KG1 (cell line): ENCODE measurements around the gene ABCB11.
"Not testable (repeated sequence)": the region's sequence is repeated elsewhere in the genome, so short reads cannot be mapped to it uniquely, and the experiment has no call there.

Experiments
- DNase-seq: peaks from one replicate; lab custom pipeline; 2025; lab: John Stamatoyannopoulos, UW

Gene ABCB11

DNA sequence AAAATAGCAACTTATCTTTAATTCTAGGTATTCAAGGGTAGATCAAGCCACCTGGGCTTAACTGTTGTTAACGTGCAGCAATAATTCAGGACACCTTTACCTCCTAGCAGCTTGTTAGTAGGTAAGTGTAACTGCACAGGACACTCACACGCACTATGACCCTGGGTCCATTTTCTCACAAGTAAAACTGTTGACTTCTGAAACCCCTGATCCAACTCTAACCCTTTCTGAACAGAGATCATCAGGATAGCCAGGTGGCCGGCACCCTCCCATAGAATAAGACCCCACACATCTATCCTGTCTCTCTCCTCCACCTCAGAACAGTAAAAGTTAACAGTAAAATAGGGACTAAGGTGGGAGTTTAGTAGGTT lies 141.5 kb downstream of the ABCB11 start:
- DNase-seq = no peak

DNA sequence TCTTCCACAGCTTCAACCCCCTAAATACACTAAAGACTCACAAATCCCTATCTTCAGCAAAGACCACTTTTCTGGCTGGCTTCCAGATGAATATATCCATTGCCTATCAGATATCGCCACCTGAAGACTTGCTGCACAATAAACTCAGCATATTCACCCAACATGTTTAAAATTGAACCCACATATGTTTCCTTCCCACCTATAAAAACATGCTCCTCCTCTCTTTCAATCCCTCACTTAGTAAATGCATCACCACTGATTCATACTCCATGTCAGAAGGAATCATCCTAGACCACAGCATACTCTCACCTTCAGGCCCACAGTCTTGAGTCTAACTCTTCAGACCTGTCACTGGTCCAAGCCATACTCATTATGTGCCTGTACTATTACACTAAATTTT lies 146.1 kb downstream of the ABCB11 start:
- no peak for DNase-seq

DNA sequence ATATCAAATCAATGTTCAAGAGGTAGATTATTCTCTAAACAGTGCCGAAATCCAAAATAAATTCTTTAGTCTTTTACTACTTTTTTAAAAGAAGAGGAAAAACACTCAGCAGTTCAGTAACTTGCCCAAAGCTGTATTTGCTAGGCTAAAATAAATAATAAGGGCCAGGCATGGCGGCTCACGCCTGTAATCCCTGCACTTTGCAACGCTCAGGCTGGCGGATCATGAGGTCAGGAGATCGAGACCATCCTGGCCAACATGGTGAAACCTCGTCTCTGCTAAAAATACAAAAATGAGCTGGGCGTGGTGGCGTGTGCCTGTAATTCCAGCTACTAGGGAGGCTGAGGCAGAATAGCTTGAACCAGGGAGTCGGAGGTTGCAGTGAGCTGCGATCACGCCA lies 149.0 kb downstream of the ABCB11 start:
- DNase-seq = not testable (repeated sequence)

DNA sequence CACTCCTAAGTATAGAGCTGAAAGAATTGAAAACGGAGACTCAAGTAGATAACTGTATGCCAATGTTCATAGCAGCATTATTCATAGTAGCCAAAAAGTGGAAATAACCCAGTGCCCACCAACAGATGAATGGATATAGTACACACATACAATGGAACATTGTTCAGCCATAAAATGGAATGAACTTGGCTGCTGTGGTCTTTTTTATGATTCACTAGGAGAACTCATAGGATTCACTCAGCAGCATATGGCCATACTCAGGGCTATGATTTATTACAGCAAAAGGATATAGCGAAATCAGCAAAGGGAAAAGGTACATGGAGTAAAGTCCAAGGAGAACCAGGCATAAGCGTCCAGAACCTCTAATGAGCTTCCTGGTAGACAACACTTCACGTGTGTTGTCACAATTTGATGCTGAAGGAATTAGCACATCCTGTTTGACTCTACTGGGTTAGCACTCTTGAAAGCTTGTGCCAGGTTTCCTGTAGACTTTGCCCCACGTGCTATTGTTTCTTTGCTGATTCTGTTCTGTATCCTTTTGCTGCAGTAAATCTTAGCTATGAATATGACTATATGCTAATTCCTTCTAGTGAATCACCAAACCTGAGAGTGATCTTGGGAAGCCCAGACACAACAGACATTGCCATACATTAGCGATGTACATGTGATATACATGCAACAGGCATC lies 156.6 kb downstream of the ABCB11 start:
- DNase-seq = no peak

DNA sequence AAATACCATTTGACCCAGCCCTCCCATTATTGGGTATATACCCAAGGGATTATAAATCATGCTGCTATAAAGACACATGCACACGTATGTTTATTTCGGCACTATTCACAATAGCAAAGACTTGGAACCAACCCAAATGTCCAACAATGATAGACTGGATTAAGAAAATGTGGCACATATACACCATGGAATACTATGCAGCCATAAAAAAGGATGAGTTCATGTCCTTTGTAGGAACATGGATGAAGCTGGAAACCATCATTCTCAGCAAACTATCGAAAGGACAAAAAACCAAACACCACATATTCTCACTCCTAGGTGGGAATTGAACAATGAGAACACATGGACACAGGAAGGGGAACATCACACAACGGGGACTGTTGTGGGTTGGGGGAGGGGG lies 160.3 kb downstream of the ABCB11 start:
- not testable (repeated sequence) for DNase-seq
